Suprapubic skin (tissue), 4 donors: ENCODE data around the gene CMC1. TPM values are rescaled to one million over a fixed set of nuclear protein-coding genes. Genes with fewer than 3 reads are reported as not detected.

Source experiments
- DNase-seq, 2 donors: peaks; one replicate each; pipeline ENCODE4 v3.0.0-alpha.2; 2019; ENCODE audit warnings: low spot score in 2 of 2
- H3K27ac ChIP-seq: fragments of 200-600 bp; sonication (generic); one replicate; pipeline ENCODE4 v1.5.1; 2019
- H3K27me3 ChIP-seq: fragments of 200-600 bp; sonication (generic); one replicate; pipeline ENCODE4 v1.5.1; 2019
- H3K36me3 ChIP-seq: fragments of 200-600 bp; sonication (generic); one replicate; pipeline ENCODE4 v1.5.1; 2019
- H3K4me1 ChIP-seq: fragments of 200-600 bp; sonication (generic); one replicate; pipeline ENCODE4 v1.5.1; 2019
- H3K4me3 ChIP-seq: fragments of 200-600 bp; sonication (generic); one replicate; pipeline ENCODE4 v1.5.1; 2019; ENCODE audit warnings: mild to moderate bottlenecking
- H3K9me3 ChIP-seq: fragments of 200-600 bp; sonication (generic); one replicate; pipeline ENCODE4 v1.5.1; 2019
- EP300 ChIP-seq: sonication (generic); formaldehyde crosslinking; IDR thresholded peaks from one replicate; pipeline ENCODE4 v1.6.1; 2017; ENCODE audit warnings: antibody characterized with exemption
- POLR2A ChIP-seq, 2 donors: fragments of 450-650 bp; IDR thresholded peaks; one replicate each; pipeline ENCODE4 v1.6.1; 2017; ENCODE audit warnings: antibody characterized with exemption in 2 of 2, mild to moderate bottlenecking in 2 of 2, moderate library complexity in 2 of 2
- POLR2AphosphoS5 ChIP-seq, 3 donors: sonication (generic); formaldehyde crosslinking; IDR thresholded peaks; one replicate each; pipeline ENCODE4 v1.6.1; 2017; ENCODE audit warnings: antibody characterized with exemption in 3 of 3
- WGBS: methylation state at CpG from one replicate; pipeline ENCODE4 v1.1.5; 2018; 5-methylcytosine and 5-hydroxymethylcytosine counted together
- total RNA-seq, 4 donors: library from RNA; depleted of rRNA; stranded (reverse); fragments of >200 nt; gene quantifications; one replicate each; pipeline ENCODE4 v1.1.0, GENCODE V29; 2016
- TF ChIP-seq, protein P1 (sequence below), 2 donors: fragments of 200-600 bp in 1 of 2; fragments of 450-650 bp in 1 of 2; sonication (generic) in 1 of 2; IDR thresholded peaks; one replicate each; pipeline ENCODE4 v1.5.1; 2016 to 2019; ENCODE audit warnings: antibody characterized with exemption in 2 of 2, mild to moderate bottlenecking in 1 of 2, moderate library complexity in 1 of 2

The CMC1 gene
- total RNA-seq, 4 donors from 2014 or later, result 8.0 to 15.5 (median 10.3) TPM

DNA sequence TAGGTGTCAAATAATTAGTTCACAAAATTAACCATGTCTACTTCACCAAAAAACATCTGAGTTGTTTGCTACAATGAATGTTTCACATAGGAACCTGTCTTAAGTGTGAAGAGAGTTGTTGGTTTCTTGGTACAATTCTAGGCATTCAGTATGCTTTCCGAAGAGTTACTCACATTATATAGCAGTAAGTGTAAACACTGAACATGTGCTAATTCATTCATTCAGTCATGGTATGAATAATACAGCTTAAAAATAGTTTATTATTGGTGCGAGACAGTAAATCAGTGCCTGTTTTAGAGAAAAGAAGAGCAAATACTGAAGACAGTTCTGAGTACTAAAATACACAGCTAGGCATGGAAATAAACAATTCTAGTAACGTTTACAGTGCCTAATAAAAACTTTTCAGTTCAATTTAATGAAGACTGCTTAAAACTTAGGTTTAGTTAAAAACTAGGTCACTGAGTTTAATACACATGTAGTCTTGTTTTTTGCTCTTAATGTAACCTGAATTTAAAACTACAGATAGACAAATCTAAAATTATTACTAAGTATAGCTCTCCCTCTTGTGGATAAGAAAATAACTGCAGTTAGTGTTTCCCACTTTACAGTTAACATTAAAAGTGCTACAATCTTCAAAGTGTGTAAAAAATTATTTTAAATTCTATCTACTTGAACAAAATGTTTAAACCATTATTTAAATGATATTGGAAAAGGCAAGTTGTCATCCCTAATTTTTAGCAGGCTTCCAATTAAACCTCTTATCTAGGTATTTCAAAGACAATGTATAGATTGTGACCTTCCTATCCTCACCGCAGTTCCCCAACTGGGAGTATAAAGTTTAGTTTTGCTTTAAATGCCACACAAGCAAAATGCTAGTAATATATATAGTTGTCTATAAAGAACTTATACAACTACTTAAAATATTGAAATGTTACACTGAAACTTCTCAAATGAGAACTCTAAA is 87.1 kb downstream of the CMC1 start:
- H3K4me3 ChIP-seq, result no peak overlapping the region
- 82% methylated on average over 4 of the region's 4 CpGs for WGBS
- H3K4me1 ChIP-seq, result no peaks in the 10 kb centered on the region
- H3K9me3 ChIP-seq, result no peaks in the 10 kb centered on the region
- H3K27ac ChIP-seq, result no peak overlapping the region
- H3K27me3 ChIP-seq, result no peaks in the 10 kb centered on the region
- TF ChIP-seq, protein P1, sequence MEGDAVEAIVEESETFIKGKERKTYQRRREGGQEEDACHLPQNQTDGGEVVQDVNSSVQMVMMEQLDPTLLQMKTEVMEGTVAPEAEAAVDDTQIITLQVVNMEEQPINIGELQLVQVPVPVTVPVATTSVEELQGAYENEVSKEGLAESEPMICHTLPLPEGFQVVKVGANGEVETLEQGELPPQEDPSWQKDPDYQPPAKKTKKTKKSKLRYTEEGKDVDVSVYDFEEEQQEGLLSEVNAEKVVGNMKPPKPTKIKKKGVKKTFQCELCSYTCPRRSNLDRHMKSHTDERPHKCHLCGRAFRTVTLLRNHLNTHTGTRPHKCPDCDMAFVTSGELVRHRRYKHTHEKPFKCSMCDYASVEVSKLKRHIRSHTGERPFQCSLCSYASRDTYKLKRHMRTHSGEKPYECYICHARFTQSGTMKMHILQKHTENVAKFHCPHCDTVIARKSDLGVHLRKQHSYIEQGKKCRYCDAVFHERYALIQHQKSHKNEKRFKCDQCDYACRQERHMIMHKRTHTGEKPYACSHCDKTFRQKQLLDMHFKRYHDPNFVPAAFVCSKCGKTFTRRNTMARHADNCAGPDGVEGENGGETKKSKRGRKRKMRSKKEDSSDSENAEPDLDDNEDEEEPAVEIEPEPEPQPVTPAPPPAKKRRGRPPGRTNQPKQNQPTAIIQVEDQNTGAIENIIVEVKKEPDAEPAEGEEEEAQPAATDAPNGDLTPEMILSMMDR (IDR thresholded peaks at IDR 0.05), result peak; percentile 60 to 69
- no peak for TF ChIP-seq EP300
- peaks cover 49% of the 10 kb centered on the region for H3K36me3 ChIP-seq
- no peak for DNase-seq

DNA sequence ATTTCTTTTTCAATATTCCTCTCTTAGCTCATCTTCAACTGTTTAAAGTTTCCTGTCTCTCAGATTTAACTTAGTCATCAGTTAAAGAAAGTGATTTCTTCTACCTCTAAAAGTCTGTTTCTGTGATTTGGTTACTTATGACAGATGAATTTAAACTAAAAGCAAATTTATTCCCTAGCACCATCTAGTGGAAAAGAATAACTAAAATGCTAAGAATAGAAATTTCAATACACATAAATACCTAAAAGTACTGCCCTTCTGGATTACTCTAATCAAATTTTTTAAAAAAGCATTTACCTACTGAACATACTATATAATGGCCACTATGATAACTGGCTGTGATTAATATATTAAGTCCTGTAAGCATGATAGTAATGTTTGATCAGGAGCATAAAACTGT is 93.1 kb downstream of the CMC1 start:
- no peak for DNase-seq
- Histone ChIP-seq H3K4me3 (no peak overlapping the region), H3K27ac (no peak overlapping the region), H3K36me3 (peaks cover 59% of the 10 kb centered on the region), H3K4me1 (no peaks in the 10 kb centered on the region), H3K9me3 (no peaks in the 10 kb centered on the region), H3K27me3 (no peaks in the 10 kb centered on the region)
- no peak for TF ChIP-seq EP300
- no peak for TF ChIP-seq POLR2AphosphoS5 (IDR thresholded peaks at IDR 0.05)
- TF ChIP-seq, protein P1 (IDR thresholded peaks at IDR 0.05), result no peak
- TF ChIP-seq POLR2A (IDR thresholded peaks at IDR 0.05), result no peak

GRCh38 chr3:28335246-28335645 is 93.8 kb downstream of the CMC1 start:
- H3K27ac ChIP-seq, result no peak overlapping the region
- TF ChIP-seq POLR2A (IDR thresholded peaks at IDR 0.05), result no peak
- TF ChIP-seq EP300, result no peak
- no peak for TF ChIP-seq POLR2AphosphoS5 (IDR thresholded peaks at IDR 0.05)
- TF ChIP-seq, protein P1 (IDR thresholded peaks at IDR 0.05), result no peak
- no peaks in the 10 kb centered on the region for H3K9me3 ChIP-seq
- DNase-seq, result no peak
- H3K4me1 ChIP-seq, result no peaks in the 10 kb centered on the region
- H3K36me3 ChIP-seq, result peaks cover 59% of the 10 kb centered on the region
- no peaks in the 10 kb centered on the region for H3K27me3 ChIP-seq
- WGBS, result 79% methylated on average over 2 of the region's 2 CpGs
- no peak overlapping the region for H3K4me3 ChIP-seq

- H3K27ac ChIP-seq, result no peak overlapping the region
- TF ChIP-seq, protein P1 (IDR thresholded peaks at IDR 0.05), result no peak
- TF ChIP-seq EP300 (no peak), POLR2AphosphoS5 (IDR thresholded peaks at IDR 0.05) (no peak), POLR2A (IDR thresholded peaks at IDR 0.05) (no peak)
- H3K27me3 ChIP-seq, result no peaks in the 10 kb centered on the region
- H3K4me3 ChIP-seq, result no peak overlapping the region
- H3K9me3 ChIP-seq, result no peaks in the 10 kb centered on the region
- H3K4me1 ChIP-seq, result peaks cover 5% of the 10 kb centered on the region
- peaks cover 45% of the 10 kb centered on the region for H3K36me3 ChIP-seq
- no peak for DNase-seq
Measured at GRCh38 chr3:28337230-28337629, 95.8 kb downstream of the CMC1 start.

DNA sequence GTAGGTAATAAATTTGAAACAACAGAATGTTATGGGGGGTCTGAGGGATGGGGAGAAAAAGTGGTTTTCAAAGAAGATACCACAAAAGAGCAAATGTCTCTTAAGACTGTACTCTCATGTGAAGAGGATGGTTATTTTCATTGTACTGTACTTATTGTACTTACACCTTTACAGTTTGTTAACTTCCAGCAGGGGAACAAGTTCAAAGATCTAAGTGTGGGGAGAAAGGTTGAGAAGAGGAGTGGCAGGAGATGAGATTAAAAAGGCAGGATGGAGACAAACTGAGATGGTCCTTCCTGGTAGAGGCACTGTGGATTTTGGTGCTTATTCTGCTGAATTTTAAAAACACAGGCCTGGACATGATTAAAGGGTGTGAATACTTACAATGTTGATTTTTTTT is 101.7 kb downstream of the CMC1 start:
- Histone ChIP-seq H3K9me3 (no peaks in the 10 kb centered on the region), H3K36me3 (peaks cover 11% of the 10 kb centered on the region), H3K27me3 (no peaks in the 10 kb centered on the region), H3K4me3 (no peak overlapping the region), H3K4me1 (peaks cover 56% of the 10 kb centered on the region), H3K27ac (no peak overlapping the region)
- no peak for TF ChIP-seq EP300
- TF ChIP-seq, protein P1 (IDR thresholded peaks at IDR 0.05), result no peak
- no peak for TF ChIP-seq POLR2A (IDR thresholded peaks at IDR 0.05)
- TF ChIP-seq POLR2AphosphoS5 (IDR thresholded peaks at IDR 0.05), result no peak
- no peak for DNase-seq
